WERI-Rb-1 (cell line): ENCODE results near the gene AMPH.

Source experiments
- DNase-seq: peaks from one replicate; pipeline ENCODE4 v3.0.0-alpha.2; 2020
- H3K27ac ChIP-seq: fragments of 250-450 bp; sonication (Bioruptor Pico); 2 replicates; pipeline ENCODE4 v1.5.1; 2020; ENCODE audit warnings: mild to moderate bottlenecking, moderate library complexity
- H3K27me3 ChIP-seq: fragments of 250-450 bp; sonication (Bioruptor Pico); 2 replicates; pipeline ENCODE4 v1.5.1; 2021; ENCODE audit warnings: mild to moderate bottlenecking, low read depth, moderate library complexity; ENCODE audit not compliant: insufficient read depth, severe bottlenecking
- H3K36me3 ChIP-seq: fragments of 250-450 bp; sonication (Bioruptor Pico); 2 replicates; pipeline ENCODE4 v1.5.1; 2020; ENCODE audit warnings: mild to moderate bottlenecking, moderate library complexity
- H3K4me3 ChIP-seq: 2 replicates; pipeline ENCODE4 v1.5.1; 2011; ENCODE audit warnings: low read depth, mild to moderate bottlenecking, control low read depth, low read length
- H3K9me3 ChIP-seq: fragments of 250-450 bp; sonication (Bioruptor Pico); 2 replicates; pipeline ENCODE4 v1.5.1; 2021; ENCODE audit warnings: mild to moderate bottlenecking, moderate library complexity; ENCODE audit not compliant: severe bottlenecking
- TF ChIP-seq, protein P1 (sequence below): IDR thresholded peaks from 2 replicates; pipeline ENCODE4 v1.5.1; 2011; ENCODE audit warnings: low read depth, mild to moderate bottlenecking, control low read depth, inconsistent platforms, low read length

AMPH gene

DNA sequence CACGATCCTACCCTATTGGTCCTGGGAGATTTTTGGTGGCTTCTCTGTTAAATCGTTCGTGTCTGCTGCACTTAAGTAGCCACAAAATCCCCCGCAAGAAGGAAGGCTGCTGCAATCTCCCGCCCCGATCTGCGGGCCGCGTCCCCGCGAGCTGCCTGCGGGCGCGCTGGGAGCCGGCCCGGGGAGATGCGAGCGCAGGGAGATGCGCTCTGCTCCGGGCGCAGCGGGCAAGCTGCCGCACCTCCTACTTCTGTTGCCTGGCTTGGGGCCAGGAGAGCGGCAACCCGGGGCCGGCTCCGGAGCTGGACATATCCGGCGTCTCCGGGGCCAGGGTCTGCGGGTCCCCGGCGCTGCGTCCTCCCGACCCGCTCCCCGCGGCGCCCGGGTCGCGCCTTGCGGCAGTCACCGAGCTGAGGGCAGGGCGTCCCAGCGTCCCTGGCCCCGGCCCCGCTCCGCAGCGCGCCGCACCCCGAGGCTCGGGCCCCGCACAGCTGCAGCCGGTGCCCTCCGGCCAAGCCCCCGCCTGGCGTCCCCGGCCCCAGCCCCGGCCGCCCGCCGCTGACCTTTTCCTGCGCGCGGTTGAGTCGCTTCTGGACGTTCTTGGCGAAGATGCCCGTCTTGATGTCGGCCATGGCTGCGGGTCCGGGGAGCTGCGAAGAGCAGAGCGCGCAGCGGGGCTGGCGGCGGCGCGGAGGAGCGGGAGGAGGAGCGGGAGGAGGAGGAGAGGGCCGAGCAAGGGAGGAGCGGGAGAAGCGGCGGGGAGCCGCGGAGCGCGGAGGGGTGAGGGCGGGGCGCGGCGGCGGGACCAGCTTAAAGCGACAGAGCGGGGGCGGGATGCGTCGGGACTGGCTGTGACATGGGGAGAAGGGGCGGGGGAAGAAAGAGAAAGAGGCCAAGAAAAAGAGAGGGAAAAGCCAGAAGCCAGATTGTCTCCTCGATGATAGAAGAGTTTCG is at the start of gene AMPH:
Gene AMPH (minus strand): TSS at position 654 of the 954 bp plus-strand sequence. CDS start 22 bp downstream, at position 632.
- peak; percentile 91 for DNase-seq
- Histone ChIP-seq H3K9me3 (no peaks in the 10 kb centered on the region), H3K27ac (peak within 1 kb of the TSS; percentile 60), H3K4me3 (peak within 1 kb of the TSS; percentile 91), H3K27me3 (no peaks in the 10 kb centered on the region), H3K36me3 (no peaks in the 10 kb centered on the region)
- TF ChIP-seq, protein P1, sequence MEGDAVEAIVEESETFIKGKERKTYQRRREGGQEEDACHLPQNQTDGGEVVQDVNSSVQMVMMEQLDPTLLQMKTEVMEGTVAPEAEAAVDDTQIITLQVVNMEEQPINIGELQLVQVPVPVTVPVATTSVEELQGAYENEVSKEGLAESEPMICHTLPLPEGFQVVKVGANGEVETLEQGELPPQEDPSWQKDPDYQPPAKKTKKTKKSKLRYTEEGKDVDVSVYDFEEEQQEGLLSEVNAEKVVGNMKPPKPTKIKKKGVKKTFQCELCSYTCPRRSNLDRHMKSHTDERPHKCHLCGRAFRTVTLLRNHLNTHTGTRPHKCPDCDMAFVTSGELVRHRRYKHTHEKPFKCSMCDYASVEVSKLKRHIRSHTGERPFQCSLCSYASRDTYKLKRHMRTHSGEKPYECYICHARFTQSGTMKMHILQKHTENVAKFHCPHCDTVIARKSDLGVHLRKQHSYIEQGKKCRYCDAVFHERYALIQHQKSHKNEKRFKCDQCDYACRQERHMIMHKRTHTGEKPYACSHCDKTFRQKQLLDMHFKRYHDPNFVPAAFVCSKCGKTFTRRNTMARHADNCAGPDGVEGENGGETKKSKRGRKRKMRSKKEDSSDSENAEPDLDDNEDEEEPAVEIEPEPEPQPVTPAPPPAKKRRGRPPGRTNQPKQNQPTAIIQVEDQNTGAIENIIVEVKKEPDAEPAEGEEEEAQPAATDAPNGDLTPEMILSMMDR = no peak

DNA sequence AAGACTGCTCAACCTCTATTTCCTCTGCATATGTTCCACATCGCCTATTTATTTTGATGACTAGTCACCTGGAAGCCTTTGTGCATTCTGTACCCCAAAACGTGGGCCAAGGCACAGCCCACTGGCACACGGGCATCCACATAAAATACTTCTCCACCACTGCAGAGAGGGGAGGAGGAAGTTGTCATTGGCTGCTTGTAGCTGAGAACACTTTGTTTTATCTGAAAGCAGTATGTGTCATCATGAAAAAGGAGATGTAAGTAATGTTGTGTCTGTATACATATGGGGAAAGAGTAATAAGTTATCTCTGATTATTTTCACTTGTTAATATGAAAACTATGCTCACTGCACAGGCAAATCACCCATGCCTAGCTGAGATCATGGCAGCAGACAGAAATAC is 48.2 kb upstream of the AMPH start:
- Histone ChIP-seq H3K9me3 (no peaks in the 10 kb centered on the region), H3K36me3 (no peaks in the 10 kb centered on the region)
- no peak for DNase-seq

DNA sequence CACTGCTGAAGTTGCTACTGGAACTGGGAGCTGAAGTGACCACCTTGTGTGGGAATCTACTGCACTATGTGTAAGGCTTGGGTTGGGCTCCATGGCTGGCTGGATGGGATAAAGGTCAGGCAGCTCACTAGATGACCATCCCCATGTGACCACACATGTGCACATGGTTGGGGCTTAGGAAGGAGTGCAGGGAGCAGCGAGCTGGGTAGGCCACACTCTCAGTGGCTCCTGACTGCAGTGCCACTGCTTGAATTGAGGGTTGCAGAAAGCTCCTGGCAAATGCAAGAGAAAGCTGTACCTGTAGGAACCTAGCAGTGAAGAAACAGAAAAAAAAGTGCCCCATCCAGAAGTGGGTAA is 47.5 kb upstream of the AMPH start:
- TF ChIP-seq, protein P1 = no peak
- no peaks in the 10 kb centered on the region for H3K9me3 ChIP-seq
- no peak overlapping the region for H3K27ac ChIP-seq
- DNase-seq = no peak
- H3K27me3 ChIP-seq = no peaks in the 10 kb centered on the region
- no peaks in the 10 kb centered on the region for H3K36me3 ChIP-seq
- no peak overlapping the region for H3K4me3 ChIP-seq

More for the DNA sequence above, 48.2 kb upstream of the AMPH start:
- TF ChIP-seq, protein P1 = no peak
- H3K4me3 ChIP-seq = no peak overlapping the region
- H3K27me3 ChIP-seq = no peaks in the 10 kb centered on the region
- no peak overlapping the region for H3K27ac ChIP-seq

DNA sequence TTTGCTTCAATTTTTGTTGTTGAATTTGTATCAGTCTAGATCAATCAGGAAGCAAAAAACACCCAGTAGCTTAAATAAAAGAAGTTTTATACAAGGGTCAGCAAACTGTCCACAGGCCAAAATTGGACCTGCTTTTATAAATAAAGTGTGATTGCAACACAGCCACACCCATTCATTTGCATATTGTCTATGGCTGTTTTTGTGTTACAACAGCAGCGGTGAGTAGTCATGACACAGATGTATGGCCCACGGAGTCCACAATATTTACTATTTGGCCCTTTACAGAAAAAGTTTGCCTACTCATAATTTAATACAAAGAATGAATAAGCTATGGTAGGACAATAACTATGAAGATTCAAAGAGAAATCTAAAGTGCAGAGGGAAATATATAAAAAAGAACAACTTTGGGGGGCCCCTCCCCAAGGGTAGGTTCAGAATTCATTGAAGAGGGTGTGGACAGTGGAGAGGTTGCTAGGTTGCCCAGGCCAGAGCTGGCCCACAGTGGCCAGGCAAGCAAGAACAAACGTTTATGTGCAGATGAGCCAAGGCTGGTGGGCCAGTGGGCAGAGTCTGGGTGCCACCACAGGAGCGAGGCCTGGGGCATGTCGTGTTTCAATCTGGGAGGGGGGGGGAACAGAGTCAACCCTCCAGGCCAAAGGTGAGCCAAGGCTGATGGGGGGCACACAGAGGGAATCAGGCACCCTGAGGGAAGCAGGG is 47.0 kb upstream of the AMPH start:
- H3K9me3 ChIP-seq = no peaks in the 10 kb centered on the region
- H3K4me3 ChIP-seq = no peak overlapping the region
- H3K27ac ChIP-seq = no peak overlapping the region
- no peaks in the 10 kb centered on the region for H3K36me3 ChIP-seq
- DNase-seq = no peak
- TF ChIP-seq, protein P1 = no peak
- no peaks in the 10 kb centered on the region for H3K27me3 ChIP-seq

DNA sequence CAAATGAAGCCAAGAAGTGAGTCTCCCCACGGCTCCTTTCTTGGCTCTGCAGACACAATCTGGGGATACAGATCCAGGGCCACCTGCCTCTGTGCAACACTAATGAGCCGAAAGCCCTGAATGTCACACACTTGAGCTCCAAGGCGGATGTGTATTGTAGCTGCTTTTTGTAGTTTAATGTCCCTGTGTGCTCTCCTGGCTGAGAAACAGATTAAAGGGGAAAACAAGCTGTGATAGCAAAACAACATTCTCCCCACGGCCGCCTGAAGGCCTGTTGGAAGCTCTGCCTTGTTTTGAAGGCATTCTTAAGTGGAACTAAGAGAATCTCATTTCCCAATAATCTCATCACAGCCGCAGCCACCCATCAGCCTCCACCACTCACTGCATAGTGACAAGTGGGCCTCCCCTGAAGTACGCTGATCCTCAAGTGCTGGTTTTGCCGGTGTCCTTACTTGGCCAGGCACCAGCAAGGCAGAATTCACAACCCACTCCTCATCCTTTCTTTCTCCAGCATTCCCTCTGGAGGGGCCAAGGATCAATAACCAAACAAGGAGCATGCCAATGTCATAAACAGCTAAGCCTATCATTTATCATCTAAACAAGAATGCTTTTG is 44.4 kb upstream of the AMPH start:
- DNase-seq = no peak
- Histone ChIP-seq H3K27me3 (no peaks in the 10 kb centered on the region), H3K27ac (no peak overlapping the region), H3K9me3 (no peaks in the 10 kb centered on the region), H3K4me3 (no peak overlapping the region), H3K36me3 (no peaks in the 10 kb centered on the region)
- TF ChIP-seq, protein P1 = no peak
